Measurements from ENCODE around the gene ETNK2. TPM values are rescaled to one million over a fixed set of nuclear protein-coding genes. Genes with fewer than 3 reads are reported as not detected.

ETNK2 gene
- total and polyA plus RNA-seq, 2 experiments from 2014 or later: 7.6 to 26.2 TPM

DNA sequence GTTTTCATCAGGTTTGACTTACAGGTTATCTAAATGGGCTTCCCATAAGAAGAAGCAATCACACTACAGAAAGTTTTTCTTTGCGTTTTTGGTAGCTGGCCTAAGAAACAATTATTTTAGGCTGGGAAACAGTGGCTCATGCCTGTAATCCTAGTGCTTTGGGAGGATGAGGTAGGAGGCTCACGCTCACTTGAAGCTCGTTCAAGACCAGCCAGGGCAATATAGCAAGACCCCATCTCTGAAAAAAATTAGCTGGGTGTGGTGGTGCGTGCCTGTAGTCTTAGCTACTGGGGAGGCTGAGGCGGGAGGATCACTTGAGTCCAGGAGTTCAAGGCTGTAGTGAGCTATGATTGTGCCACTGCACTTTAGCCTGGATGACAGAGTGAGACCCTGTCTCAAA lies 15.9 kb upstream of the ETNK2 start:
- DNase-seq (ENCODE audit: low spot score) (no peak), ATAC-seq (no peak)
- TF ChIP-seq ZNF114 (CRISPR knock-in tag; IDR thresholded peaks at IDR 0.05) (no peak), POLR2AphosphoS5 (IDR thresholded peaks at IDR 0.05; ENCODE audit: low read depth) (no peak)
- TF ChIP-seq, protein P1, sequence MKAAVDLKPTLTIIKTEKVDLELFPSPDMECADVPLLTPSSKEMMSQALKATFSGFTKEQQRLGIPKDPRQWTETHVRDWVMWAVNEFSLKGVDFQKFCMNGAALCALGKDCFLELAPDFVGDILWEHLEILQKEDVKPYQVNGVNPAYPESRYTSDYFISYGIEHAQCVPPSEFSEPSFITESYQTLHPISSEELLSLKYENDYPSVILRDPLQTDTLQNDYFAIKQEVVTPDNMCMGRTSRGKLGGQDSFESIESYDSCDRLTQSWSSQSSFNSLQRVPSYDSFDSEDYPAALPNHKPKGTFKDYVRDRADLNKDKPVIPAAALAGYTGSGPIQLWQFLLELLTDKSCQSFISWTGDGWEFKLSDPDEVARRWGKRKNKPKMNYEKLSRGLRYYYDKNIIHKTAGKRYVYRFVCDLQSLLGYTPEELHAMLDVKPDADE (IDR thresholded peaks at IDR 0.05): no peak
- Histone ChIP-seq H4K20me1 (replicated peaks; ENCODE audit: insufficient read depth) (no peaks in the 10 kb centered on the region), H3K9me2 (ENCODE audit: insufficient read depth) (0 out of 2 replicates have a peak, but pooled peaks cover 5% of the 10 kb centered on the region), H3K27me3 (ENCODE audit: insufficient read depth) (no peaks in the 10 kb centered on the region), H2AFZ (no peak overlapping the region), H3K4me3 (no peak overlapping the region), H3K36me3 (ENCODE audit: insufficient read depth) (0 out of 2 replicates have a peak, but pooled peaks cover 5% of the 10 kb centered on the region), H3K79me2 (replicated peaks; ENCODE audit: insufficient read depth) (no peaks in the 10 kb centered on the region), H3K27ac (ENCODE audit: low read depth) (no peak overlapping the region), H3K4me2 (no peak overlapping the region), H3F3A (replicated peaks; ENCODE audit: low read depth) (no peaks in the 10 kb centered on the region), H3K4me1 (ENCODE audit: insufficient read depth) (no peaks in the 10 kb centered on the region)
- Mint-ChIP-seq H3K27ac (no peak overlapping the region), H3K27me3 (ENCODE audit: insufficient read depth, low read depth, poor library complexity) (peaks cover 10% of the 10 kb centered on the region), H3K4me1 (no peaks in the 10 kb centered on the region), H3K4me3 (no peak overlapping the region), H3K9me3 (peaks cover 38% of the 10 kb centered on the region), H3K36me3 (ENCODE audit: low read depth) (peaks cover 8% of the 10 kb centered on the region; the same call in 2 of the 3 replicates)

DNA sequence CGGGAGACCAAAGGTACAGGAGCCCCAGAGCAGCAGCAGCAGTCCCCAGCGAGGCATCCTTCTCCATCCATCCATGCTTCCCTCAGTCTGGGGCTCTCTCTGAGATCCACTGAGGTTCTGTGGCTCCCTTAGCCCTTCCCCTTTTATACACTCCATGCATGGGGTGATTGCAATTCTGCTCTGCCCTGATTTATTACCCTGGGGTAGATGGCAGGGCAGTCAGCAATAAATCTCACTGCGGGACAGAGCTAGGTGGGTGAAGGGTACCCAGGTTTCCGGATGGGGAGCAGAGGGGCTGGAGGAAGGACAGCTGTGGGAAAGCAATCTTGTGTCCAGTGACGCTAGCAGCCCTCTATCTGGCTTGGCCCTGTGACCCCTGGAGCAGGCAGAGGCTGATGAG lies 14.4 kb upstream of the ETNK2 start, which contains the start of gene REN:
Gene REN, minus strand, starts transcription at position 119 of the 400 bp plus-strand sequence. Its CDS starts 44 bp downstream, at position 75.
- no peaks in the 10 kb centered on the region for H3K4me1 ChIP-seq (ENCODE audit: insufficient read depth)
- no peaks in the 10 kb centered on the region for H3K27me3 ChIP-seq (ENCODE audit: insufficient read depth)
- Mint-ChIP-seq H3K27ac (no peak within 1 kb of the TSS), H3K36me3 (ENCODE audit: low read depth) (peaks cover 5% of the 10 kb centered on the region; the same call in 1 of the 3 replicates), H3K27me3 (ENCODE audit: insufficient read depth, low read depth, poor library complexity) (peaks cover 10% of the 10 kb centered on the region), H3K4me3 (no peak within 1 kb of the TSS), H3K9me3 (peaks cover 34% of the 10 kb centered on the region), H3K4me1 (peaks cover 2% of the 10 kb centered on the region; the same call in 1 of the 3 replicates)
- no peak within 1 kb of the TSS for H2AFZ ChIP-seq
- no peak for DNase-seq (ENCODE audit: low spot score)
- no peak within 1 kb of the TSS for H3K4me2 ChIP-seq
- ATAC-seq: no peak
- 0 out of 2 replicates have a peak, but pooled peaks cover 5% of the 10 kb centered on the region for H3K36me3 ChIP-seq (ENCODE audit: insufficient read depth)
- no peaks in the 10 kb centered on the region for H3K79me2 ChIP-seq (replicated peaks; ENCODE audit: insufficient read depth)
- no peak within 1 kb of the TSS for H3K4me3 ChIP-seq
- H3K27ac ChIP-seq (ENCODE audit: low read depth): no peak within 1 kb of the TSS
- H4K20me1 ChIP-seq (replicated peaks; ENCODE audit: insufficient read depth): no peaks in the 10 kb centered on the region
- TF ChIP-seq ZNF462 (CRISPR knock-in tag; IDR thresholded peaks at IDR 0.05) (no peak), CREB1 (CRISPR knock-in tag; IDR thresholded peaks at IDR 0.05; ENCODE audit: low read depth) (no peak), ZNF114 (CRISPR knock-in tag; IDR thresholded peaks at IDR 0.05) (no peak)
- H3K9me2 ChIP-seq (ENCODE audit: insufficient read depth): no peaks in the 10 kb centered on the region
- no peaks in the 10 kb centered on the region for H3F3A ChIP-seq (replicated peaks; ENCODE audit: low read depth)
